Progenitor cell of endocrine pancreas (in vitro differentiated cells): ENCODE results near the gene KDM4B. TPM values are rescaled to one million over a fixed set of nuclear protein-coding genes. Genes with fewer than 3 reads are reported as not detected.
A peak's percentile ranks its signal among the peaks of the same experiment; 100 is the strongest.

Experiments used
- DNase-seq: peaks from one replicate; pipeline ENCODE4 v3.0.0; 2021; ENCODE audit warnings: low spot score; ENCODE audit not compliant: unreplicated experiment
- H3K27ac Mint-ChIP-seq: 2 replicates; pipeline ENCODE4 v1.8.0; 2021; ENCODE audit warnings: mild to moderate bottlenecking, moderate library complexity, mixed read lengths
- H3K27me3 Mint-ChIP-seq: 2 replicates; pipeline ENCODE4 v1.8.0; 2021; ENCODE audit warnings: mixed read lengths
- H3K36me3 Mint-ChIP-seq: 2 replicates; pipeline ENCODE4 v1.8.0; 2022; ENCODE audit warnings: mixed read lengths; ENCODE audit not compliant: insufficient read depth
- H3K4me1 Mint-ChIP-seq: 2 replicates; pipeline ENCODE4 v1.8.0; 2021; ENCODE audit warnings: low read depth, mixed read lengths
- H3K4me3 Mint-ChIP-seq: 2 replicates; pipeline ENCODE4 v1.8.0; 2021; ENCODE audit warnings: low read depth, mild to moderate bottlenecking, moderate library complexity, mixed read lengths
- H3K9me3 Mint-ChIP-seq: 2 replicates; pipeline ENCODE4 v1.8.0; 2021; ENCODE audit warnings: low read depth, mixed read lengths
- total RNA-seq: library from RNA; stranded (reverse); gene quantifications from 2 replicates; pipeline ENCODE4 v1.2.1, GENCODE V29; 2021
- TF ChIP-seq, protein P1 (sequence below): fragments of 200-600 bp; sonication (generic); IDR thresholded peaks from one replicate; pipeline ENCODE4 v1.5.0; 2021; ENCODE audit warnings: antibody characterized with exemption, mild to moderate bottlenecking; ENCODE audit not compliant: unreplicated experiment

The KDM4B gene
- total RNA-seq, 1 donor from 2014 or later = 59.6 TPM

DNA sequence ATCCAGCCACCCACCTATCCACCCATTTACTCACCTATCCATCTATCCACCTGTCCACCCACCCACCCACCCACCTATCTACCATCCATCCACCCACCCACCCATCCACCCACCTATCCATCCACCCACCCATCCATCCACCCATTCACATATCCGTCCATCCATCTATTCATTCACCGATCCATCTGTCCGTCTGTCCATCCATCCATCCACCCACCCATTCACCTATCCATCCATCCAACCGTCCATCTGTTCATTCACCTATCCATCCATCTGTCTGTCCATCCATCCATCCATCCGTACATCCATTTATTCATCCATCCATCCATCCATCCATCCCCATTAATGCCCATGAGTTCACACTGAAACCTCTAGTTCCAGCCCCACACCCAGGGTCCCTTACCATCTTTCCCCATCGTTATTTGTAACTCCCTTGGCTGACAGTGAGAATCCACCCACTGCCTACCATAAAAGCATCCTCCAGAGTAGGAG, 31.3 kb downstream of the KDM4B start:
- Mint-ChIP-seq H3K27ac (no peak overlapping the region), H3K27me3 (no peaks in the 10 kb centered on the region), H3K4me3 (no peak overlapping the region), H3K36me3 (peaks cover 29% of the 10 kb centered on the region), H3K9me3 (peaks cover 7% of the 10 kb centered on the region), H3K4me1 (peaks cover 3% of the 10 kb centered on the region)
- DNase-seq = no peak
- TF ChIP-seq, protein P1, sequence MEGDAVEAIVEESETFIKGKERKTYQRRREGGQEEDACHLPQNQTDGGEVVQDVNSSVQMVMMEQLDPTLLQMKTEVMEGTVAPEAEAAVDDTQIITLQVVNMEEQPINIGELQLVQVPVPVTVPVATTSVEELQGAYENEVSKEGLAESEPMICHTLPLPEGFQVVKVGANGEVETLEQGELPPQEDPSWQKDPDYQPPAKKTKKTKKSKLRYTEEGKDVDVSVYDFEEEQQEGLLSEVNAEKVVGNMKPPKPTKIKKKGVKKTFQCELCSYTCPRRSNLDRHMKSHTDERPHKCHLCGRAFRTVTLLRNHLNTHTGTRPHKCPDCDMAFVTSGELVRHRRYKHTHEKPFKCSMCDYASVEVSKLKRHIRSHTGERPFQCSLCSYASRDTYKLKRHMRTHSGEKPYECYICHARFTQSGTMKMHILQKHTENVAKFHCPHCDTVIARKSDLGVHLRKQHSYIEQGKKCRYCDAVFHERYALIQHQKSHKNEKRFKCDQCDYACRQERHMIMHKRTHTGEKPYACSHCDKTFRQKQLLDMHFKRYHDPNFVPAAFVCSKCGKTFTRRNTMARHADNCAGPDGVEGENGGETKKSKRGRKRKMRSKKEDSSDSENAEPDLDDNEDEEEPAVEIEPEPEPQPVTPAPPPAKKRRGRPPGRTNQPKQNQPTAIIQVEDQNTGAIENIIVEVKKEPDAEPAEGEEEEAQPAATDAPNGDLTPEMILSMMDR = no peak

DNA sequence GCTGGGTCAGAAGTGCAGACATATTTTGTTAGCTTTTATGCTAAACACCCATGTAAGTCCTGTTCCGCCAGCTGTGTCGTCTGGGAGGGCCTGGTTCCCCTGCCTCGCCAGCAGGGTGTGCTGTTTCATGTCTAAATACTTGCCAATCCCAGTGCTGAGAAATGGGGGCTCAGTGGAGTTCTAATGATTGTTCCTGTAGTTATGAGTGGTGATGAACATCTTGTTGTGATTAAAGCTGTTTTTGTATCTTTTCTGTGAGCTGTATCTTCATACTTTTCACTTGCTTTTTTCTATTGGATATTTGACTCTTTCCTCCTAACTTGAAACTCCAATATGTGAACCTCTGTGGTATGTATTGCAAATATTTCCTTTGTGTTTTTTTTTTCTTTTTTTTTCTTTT, 32.7 kb downstream of the KDM4B start:
- no peak for DNase-seq
- H3K4me3 Mint-ChIP-seq = no peak overlapping the region
- H3K36me3 Mint-ChIP-seq = peaks cover 24% of the 10 kb centered on the region
- no peaks in the 10 kb centered on the region for H3K27me3 Mint-ChIP-seq
- peaks cover 7% of the 10 kb centered on the region for H3K9me3 Mint-ChIP-seq
- peak overlapping the region; percentile 39 for H3K27ac Mint-ChIP-seq
- H3K4me1 Mint-ChIP-seq = peaks cover 3% of the 10 kb centered on the region
- TF ChIP-seq, protein P1 = peak; percentile 59

DNA sequence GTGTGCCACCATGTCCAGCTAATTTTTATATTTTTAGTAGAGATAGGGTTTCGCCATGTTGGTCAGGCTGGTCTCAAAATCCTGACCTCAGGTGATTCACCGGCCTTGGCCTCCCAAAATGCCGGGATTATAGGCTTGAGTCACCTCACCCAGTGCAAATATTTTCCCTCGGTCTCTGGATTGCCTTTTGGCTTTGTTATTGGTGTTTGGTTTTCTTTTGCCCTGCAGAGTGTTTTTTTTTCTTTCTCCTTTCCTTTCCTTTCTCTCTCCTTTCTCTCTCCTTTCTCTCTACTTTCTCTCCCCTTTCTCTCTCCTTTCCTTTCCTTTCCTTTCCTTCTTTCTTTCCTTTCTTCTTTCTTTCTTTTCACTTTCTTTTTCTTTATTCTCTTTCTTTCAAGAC, 33.2 kb downstream of the KDM4B start:
- Mint-ChIP-seq H3K9me3 (peaks cover 8% of the 10 kb centered on the region), H3K27me3 (no peaks in the 10 kb centered on the region), H3K36me3 (peaks cover 25% of the 10 kb centered on the region), H3K27ac (peak overlapping the region; percentile 48), H3K4me3 (no peak overlapping the region), H3K4me1 (peaks cover 3% of the 10 kb centered on the region)
- DNase-seq = no peak
- TF ChIP-seq, protein P1 = no peak

GRCh38 chr19:5003781-5004180, 34.9 kb downstream of the KDM4B start:
- no peaks in the 10 kb centered on the region for H3K27me3 Mint-ChIP-seq
- TF ChIP-seq, protein P1 = no peak
- no peak overlapping the region for H3K27ac Mint-ChIP-seq
- no peak for DNase-seq
- H3K9me3 Mint-ChIP-seq = peaks cover 19% of the 10 kb centered on the region
- H3K4me3 Mint-ChIP-seq = no peak overlapping the region
- H3K4me1 Mint-ChIP-seq = peaks cover 3% of the 10 kb centered on the region
- H3K36me3 Mint-ChIP-seq = peaks cover 32% of the 10 kb centered on the region

DNA sequence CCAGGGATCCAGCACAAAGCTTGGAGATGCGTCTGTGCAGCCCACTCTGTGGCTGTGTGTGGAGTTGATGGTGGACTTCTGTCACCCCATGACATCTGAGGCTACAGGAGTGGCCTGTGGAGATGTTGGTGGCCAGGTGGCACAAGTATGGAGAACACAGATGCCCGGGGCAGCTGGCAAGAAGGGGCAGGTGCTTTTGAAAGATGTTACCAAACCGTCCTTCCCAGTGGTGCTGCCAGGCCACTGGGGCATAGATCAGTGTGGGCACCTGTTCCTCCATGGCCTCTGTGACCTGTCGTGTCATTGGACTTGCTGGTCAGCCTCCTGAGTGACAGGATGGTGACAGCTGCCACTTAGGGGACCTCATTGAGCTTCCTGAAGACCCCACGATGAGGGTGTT, 36.2 kb downstream of the KDM4B start:
- peaks cover 30% of the 10 kb centered on the region for H3K36me3 Mint-ChIP-seq
- H3K4me3 Mint-ChIP-seq = no peak overlapping the region
- no peak overlapping the region for H3K27ac Mint-ChIP-seq
- TF ChIP-seq, protein P1 = no peak
- no peaks in the 10 kb centered on the region for H3K27me3 Mint-ChIP-seq
- no peak for DNase-seq
- peaks cover 3% of the 10 kb centered on the region for H3K4me1 Mint-ChIP-seq
- H3K9me3 Mint-ChIP-seq = peaks cover 18% of the 10 kb centered on the region
